Raji (cell line): ENCODE results near the gene ZNF385B.

Source experiments
- POLR2A ChIP-seq: IDR thresholded peaks from 2 replicates; pipeline ENCODE4 v1.6.1; 2011; ENCODE audit warnings: low read depth, low read length, control low read depth; ENCODE audit not compliant: insufficient read depth

The ZNF385B gene

DNA sequence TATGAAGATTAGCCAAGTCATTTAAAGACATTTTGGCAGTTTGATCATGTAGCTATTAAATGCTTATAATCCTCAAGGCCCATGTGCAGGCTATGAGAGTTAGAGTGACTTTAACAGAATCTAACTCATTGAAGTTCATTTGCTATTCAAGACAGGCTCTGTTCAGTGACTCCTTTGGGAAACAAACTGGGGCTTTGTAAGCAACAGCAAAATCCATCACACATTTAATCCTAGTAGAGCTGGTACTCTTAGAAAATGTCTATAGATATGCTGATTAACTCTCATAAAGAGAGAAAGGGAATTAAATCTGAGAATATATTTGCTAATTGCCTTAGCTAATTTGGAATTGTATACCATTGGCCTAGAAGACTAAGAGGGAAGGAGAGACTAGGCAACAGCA, 414.0 kb downstream of the ZNF385B start:
- no peak for TF ChIP-seq POLR2A

DNA sequence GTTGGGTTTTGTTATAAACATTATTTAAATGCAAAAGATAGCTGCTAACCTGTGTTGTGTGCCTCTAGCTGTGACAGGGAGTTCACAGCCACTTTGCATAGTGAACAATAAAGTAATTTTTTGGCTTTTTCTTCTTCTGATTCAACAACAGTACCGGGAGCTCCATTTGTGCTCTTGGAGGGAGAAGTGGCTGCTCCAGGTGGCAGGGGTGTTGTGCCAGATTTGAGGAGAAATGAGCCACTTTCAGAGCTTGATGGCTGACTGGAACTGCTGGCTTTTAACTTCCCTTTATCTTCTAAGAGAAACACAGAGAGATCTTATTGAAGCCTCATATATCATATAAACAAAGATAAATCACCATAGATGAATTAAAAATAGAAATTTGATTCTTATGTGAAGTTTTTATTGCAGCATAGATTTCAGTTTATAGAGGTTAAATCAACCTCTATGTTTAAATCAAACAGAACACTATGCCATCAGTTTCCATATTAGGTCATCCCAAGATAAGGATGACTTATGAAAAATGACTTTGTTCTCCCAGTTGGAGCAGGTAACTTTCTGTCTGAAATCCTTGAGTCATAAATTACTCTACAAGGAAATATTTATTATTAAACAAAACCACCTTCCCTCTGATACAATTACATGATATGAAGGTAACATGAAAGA, 414.8 kb downstream of the ZNF385B start:
- no peak for TF ChIP-seq POLR2A

DNA sequence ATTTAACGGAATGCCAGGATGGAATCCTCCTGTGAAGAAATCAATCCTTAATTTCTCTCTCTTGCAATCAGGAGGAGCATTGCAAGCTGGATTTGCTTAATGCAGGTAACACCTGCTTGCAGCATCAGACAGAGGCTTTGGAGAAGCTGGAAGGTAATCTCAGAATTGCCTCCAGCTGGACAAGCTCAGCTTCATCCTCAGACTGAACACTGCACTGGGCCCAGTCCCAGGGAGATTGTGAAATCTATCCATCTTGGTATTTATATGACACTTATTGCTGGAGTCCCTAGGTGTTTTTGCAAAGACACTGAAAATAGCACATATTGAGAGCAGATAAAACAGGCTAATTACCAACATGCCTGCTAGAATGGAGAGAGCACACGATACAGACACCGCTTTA, 417.4 kb downstream of the ZNF385B start:
- no peak for TF ChIP-seq POLR2A

DNA sequence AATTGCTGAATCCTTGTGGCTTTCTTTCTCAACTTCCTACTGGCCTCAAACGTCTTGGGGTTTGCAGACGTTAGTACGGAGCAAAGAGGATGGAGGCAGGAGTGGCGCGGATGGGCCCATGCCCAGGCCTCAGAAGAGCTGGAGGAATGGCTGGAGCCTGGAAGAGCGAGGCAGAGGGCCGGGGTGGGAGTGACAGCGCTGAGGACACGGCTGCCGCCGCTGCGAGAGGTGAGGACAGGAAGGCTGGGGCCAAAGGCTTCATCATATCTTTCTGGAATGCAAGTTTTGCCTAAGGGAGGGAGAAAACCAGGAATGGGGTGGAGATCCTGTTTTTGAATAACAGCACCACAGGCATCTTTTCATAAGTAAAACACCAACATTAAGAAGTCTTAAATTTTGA, 418.2 kb downstream of the ZNF385B start:
- no peak for TF ChIP-seq POLR2A

DNA sequence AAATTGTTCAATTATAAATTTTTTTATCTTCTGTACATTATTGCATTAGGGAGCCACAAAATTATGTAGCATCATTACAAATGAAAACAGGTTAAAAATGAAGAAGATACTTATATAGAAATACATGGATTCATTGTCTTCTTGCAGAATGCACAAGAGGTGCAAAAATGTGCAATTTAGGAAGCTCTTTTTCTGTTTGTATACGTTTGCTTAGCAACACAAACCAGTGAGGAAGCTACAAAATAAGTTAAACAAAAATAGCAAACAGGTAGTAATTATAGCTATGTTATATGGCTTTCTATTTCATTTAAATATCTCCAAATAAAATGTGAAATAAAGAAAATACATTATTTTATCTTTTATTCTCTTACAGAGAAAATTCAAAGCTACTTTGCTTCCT, 419.2 kb downstream of the ZNF385B start:
- no peak for TF ChIP-seq POLR2A

DNA sequence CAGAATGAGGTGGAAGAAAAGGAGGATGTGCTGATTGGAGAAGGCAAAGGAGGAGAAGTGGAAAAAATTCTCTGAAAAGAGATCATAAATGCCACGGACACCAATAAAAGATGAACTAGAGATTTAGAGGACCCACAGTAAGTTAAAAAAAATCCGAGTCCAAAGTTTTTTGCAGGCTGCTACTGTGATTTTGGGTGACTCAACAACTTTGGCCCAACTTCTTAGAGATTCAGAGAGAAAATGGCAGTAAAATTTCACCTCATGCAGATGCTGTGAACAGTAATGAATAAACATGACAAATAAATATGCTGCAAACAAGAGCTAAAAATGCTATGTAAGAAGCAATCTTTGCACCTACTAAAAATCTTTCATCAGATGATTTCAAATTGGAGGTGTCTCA, 419.9 kb downstream of the ZNF385B start:
- TF ChIP-seq POLR2A = no peak

DNA sequence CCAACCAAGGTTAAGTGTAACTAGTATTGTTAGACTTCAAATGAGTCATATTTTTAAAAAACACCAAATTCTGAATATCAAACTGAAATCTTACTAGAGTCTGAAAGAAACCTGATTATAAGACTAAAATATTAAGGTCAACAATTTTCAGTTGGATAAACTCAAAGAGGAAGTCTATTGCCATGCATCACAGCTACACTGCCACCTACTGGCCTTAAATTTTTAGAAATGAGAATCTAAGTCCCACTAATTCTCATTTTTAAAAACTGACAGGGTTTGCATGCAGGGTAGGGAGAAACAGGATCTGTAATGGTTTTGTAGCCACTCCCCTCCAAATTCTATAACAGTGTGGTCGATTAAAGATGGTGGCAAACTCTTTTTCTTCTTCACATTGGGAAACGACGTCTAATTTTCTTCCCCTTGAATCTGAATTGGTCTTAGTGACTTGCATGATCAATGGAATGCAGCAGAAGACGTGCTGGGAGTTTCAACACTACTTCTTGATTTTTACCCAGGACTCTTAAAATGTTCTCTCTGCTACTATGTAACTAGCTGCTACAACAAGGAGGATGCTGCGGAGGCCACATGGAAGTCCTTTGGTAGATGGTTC, 420.7 kb downstream of the ZNF385B start:
- TF ChIP-seq POLR2A = no peak

DNA sequence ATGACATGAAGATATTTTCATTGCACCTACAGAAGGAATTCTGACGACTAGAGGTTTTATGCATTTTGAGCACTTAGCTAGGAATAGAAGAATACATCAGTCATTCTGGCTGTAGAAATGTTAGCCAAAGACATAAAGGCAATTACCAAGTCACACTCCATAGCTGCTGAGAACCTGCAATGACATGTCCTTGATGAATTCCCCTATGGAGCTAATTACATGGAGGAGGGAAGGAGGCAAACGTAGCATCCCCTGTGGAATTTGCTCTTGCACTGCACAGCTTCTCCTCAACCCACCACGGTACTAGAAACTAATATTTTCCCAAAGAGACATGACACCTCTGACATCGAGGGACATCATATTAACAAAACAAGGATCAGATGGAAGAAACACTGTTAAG, 422.8 kb downstream of the ZNF385B start:
- TF ChIP-seq POLR2A = no peak

DNA sequence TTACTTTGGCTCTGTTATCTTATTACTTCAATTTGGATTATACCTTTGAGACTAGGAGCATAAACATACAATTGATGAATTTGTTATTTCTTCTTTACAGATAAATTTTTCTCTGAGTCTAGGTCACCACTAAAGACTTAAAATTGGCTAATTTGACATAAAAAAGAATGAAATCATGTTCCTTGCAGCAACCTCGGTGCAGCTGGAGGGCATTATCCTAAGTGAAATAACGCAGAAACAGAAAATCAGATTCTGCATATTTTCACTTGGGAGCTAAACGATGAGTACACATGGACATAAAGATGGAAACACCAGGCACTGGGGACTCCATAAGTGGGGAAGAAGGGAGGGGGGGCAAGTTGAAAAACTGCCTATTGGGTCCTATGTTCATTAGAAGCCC, 424.0 kb downstream of the ZNF385B start:
- no peak for TF ChIP-seq POLR2A

DNA sequence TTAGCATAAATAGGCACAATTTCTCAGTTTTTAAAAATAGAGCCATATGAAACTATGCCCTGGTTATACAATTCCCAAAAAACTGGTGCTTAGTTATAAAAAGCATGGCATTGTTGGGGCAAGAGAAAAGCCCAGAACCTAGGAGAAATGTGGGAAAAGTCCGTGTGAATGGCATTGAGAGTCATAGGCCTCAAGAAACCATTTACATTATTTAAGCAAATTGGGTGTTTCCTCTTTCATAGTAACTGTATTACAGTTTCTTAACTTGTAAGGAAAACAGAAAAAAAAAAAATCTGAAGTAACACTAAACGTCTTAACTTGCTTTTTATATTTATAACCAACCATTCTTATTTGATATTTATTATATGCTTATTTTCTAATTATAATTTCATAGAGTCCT, 425.8 kb downstream of the ZNF385B start:
- no peak for TF ChIP-seq POLR2A

DNA sequence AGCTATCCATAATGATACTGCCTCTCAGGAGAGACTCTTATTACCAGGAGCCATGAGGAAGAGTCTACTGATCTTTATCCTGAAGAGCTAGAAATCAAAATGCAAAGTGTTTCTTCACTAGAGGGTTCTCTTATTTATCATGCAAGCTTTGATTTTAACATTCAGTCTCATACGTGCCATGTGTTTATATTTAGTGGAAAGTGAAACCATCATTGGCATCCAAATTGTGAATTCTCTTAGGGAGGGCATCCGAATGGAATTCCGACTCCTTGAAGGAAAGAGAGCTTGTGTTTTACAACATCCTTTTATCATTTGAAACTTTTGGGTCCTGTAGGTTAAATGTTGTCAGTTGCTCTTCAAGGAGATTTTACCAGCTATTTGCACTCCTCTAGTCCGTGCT, 426.4 kb downstream of the ZNF385B start:
- TF ChIP-seq POLR2A = no peak

DNA sequence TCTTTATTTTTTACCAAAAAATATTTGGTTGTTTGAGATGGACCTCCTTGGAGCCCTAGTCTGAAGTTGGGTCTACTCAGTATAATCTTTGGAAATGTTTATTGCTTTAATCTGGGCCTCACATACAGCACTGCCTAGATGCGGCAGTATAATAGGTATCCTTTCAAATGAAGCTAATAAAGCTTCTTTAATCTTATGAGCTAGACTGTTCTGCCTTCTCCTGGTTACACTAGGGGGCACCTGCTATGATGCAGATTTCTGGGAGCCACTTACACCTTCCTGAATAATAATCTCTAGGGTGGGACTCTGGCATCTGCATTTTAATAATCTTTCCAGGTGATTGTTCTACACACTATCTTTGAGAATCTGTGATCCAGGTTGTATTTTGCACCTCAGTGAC, 427.1 kb downstream of the ZNF385B start:
- TF ChIP-seq POLR2A = no peak

DNA sequence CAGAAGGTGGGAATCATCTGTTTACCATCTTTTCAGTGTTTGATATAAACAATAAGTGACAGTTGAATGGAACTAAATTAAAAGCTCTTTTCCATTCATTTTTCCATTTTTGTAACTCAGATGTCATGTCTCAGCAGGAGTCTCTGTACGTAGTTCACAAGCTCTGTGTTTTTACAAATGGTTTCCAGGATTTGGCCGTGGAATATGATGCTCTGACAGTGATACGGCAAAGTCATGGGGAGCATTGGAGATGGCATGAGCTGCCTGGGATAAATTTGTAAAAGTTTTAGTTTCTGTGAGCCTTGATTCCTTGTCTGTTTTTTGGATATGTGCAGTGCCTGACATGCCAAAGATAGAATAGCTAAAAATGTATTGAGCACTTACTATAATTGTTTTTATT, 428.7 kb downstream of the ZNF385B start:
- TF ChIP-seq POLR2A = no peak

DNA sequence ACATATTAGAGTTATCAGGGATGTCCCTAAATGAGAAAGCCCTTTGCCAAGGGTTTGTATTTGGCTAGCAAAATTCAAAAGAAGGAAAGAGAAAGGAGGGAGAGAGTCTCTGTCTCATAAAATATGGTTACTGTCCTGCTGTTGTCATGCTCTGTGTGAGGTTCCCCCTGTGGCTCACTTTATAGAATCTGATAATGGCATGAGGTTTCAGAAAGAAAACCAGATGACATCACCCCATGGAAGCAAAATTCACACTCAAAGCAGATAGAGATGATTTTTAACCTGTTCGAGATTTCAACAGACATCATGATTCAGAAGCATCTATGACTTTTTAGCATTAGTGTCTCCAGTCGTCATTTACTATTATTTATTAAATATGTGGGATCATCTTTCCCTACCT, 431.8 kb downstream of the ZNF385B start:
- TF ChIP-seq POLR2A = no peak

DNA sequence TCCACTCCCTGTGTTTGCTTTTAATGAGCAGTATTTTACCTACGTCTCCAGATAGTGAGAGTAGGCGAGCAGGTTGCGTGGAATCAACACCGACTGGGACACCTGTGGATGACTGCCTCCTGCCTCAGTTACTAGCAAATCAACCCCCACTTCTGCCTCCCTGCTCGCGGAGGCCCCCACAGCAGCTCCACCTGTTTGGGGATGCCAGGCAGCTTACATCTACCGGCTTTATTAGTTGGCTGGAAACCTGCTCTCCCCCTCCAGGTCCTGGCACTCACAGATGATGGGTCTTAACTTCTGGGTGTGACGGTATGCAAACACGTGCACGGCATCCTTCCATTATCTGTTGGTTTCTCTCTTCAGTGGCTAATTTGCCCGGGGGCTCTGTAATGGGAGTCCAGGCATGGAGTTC, 432.3 kb downstream of the ZNF385B start:
- TF ChIP-seq POLR2A = no peak

DNA sequence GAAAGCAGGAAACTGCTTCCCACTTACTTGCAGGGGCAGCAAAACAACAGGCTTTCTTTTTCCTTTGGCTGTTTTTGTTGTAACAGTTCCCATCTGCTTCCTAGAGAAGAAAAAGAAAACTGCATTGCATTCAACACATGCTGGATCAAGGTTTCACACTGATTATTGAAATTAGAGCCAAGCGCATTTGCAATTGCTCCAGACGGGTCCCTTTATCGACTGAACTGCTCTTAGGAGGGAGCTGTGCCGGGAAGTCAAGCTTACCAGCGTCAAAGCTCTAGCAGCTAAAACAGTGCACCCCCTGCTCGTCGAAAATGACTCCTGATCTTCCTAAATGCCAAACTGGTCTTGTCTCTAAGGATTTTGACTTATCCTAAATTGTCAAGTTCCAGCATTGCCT, 432.8 kb downstream of the ZNF385B start:
- no peak for TF ChIP-seq POLR2A

DNA sequence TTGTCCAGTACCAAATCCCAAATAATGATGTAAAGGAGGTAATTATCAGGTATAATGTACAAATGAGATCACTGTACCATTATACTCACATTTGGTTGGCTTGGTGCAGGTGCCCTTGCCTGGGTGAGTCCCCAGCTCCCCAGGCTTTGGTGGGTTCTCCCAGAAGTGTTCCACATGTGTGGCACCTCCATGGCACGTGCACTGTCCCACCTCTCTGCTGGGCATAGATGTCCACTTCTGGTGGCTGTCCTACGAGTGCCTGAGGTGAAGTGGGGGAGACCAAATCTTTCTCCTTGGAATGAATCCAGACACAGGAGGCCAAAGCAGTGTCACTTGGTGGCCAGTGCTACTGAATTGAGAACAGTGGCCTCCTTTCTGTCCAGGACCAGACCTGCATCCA, 434.3 kb downstream of the ZNF385B start:
- TF ChIP-seq POLR2A = no peak
